ENCODE data around the gene CFAP77.

- no peak for TF ChIP-seq POLR2AphosphoS5 (IDR thresholded peaks at IDR 0.05; ENCODE audit: low read depth, low read length)
- no peak for TF ChIP-seq POLR2A (IDR thresholded peaks at IDR 0.05; ENCODE audit: low read depth, low read length)
These were observed 94.5 kb downstream of the CFAP77 start for GRCh38 chr9:132504488-132504887.

All from GM12892 (cell line).